GM19035 (cell line): ENCODE data around the gene RASA3.

ENCODE experiments used
- ATAC-seq: cut with Tn5 transposase; IDR thresholded peaks from one replicate; pipeline ENCODE4 v1.9.1; 2021; ENCODE audit not compliant: unreplicated experiment

The RASA3 gene

DNA sequence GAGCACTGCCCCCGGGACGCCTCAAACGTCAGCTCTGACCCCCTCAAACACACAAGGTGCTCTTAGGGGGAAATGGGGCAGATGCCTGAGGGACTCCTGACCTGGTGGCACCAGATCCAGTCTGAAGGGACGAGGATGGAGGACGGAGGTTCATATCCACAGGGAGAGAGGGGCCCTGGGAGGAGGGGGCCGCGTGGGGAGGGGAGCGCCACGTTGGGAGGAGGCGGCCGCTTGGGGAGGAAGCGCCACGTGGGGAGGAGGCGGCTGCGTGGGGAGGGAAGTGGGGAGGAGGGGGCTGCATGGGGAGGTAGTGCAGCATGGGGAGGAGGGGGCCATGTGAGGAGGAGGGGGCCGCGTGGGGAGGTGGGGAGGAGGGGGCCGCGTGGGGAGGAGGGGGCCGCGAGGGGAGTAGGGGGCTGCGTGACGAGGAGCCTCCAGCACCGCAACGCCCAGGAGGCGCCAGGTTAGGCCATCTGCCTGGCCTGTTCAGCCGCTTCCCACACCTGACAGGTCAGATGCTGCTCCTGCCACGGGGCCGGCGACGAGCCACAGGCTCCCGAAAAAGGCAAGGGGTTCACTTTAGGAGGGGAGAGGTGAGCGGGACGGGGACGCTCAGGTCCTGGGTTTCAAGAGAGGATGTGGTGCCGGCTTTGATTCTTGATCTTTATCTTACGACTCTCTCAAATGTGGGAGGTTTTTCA is 121.9 kb downstream of the RASA3 start:
- ATAC-seq: no peak

DNA sequence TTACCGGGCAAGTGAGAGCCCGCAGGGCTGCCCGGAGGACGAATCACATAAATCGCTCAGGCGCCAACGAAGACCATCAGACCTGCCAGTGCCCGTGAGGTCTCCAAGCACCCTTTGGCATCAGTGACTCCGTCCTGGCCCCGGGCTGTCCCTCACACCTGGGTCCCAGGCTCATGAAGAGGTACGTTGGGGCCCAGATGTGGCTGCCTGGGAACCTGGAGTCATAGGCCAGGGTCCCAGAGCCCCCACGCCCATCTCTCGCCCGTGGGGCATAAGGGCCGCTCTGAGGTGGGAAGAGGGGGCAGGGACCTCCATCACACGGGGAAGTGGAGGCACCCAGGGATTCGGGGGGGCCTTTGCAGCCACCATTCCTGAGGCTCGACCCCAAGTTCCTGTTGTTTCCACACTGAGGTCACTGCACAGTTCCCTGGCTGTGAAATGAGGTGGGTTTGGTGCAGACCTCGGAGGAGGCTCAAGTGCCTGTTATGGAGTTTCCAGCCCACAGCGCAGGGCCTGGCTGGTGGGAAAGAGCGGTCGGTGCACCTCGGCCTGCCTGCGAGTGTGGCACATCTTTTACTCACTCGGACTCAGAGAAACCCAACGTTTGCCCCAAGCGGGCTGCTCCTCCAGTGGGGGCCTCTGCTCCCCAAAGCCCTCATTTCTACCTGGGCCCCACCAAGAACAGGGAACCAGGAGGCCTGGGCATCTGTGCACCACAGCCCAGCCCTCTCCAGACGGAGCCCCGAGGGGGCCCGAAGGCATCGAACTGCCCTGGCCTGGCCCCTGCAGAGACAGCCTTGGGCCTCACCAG is 122.6 kb downstream of the RASA3 start:
- no peak for ATAC-seq

DNA sequence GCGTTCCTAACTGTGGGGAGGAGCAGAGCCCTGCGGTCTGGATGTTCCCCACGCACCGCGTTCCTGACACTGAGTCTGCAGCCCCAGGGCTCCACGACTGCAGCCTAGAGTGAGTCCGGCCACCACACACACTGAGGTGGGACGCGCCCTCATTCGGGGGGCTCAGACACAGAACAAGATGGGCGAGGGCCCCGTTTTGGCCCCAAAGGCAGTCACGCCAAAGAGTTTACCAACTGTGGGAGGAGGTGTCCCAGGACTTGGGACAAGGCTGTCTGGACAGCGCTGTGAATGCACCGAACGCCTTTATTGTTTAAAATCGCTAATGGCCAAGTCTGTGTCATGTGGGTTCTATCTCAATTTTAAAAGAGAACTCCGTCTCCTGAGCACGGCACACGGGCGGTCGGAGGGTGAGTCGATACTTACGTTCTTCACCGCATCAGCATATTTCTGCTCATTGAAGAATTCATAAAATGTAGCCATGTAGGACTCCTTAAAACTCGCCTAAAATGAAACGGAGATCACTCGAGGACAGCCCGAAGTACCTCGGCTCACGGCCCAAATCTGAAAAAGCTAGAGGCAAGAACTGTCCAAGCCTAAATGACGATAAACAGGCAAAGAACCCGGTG is 123.3 kb downstream of the RASA3 start:
- ATAC-seq: no peak

DNA sequence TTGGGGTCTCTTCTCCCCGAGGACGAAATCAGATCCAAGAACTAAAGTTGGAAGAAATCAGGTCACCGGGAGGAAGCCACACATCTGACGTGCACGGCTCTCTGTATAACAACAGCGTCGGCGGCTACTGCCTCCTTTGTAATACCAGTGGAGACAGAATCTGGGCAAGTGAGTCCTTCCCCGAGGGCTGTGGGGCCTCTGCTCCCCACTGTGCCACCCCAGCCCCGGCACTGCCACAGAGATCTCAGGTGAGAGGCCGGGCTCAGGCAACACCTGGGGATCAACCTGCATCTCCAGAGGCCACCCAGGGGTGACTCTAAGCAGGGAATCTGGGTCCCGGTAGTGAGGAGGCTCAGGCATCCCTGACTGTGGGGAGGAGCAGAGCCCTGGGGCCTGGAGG is 124.9 kb downstream of the RASA3 start:
- ATAC-seq: no peak

DNA sequence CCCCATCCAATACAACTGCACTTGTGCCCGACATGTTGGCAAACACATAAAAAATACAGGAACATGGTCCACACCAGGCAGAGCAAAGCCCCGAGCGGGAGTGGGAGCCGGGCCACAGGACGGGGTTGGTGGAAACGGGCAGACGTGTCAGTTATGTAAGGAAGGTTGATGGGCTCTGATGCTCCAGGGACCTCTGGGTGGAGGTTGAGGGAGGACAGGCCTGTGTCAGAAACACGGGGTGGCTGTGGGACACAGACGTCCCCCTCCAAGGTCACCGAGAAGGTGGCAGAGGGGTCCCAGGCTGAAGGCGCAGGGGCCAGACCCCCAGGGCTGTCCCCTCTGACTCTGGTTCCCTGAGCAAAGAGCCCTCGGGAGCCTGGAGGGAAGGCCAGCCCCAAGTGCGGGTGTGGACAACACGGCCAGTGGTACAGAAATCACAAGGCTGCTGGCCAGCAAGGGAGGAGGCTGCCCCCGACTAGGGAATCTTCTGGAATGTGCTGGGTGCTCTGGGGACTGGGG is 127.2 kb downstream of the RASA3 start:
- ATAC-seq: no peak

DNA sequence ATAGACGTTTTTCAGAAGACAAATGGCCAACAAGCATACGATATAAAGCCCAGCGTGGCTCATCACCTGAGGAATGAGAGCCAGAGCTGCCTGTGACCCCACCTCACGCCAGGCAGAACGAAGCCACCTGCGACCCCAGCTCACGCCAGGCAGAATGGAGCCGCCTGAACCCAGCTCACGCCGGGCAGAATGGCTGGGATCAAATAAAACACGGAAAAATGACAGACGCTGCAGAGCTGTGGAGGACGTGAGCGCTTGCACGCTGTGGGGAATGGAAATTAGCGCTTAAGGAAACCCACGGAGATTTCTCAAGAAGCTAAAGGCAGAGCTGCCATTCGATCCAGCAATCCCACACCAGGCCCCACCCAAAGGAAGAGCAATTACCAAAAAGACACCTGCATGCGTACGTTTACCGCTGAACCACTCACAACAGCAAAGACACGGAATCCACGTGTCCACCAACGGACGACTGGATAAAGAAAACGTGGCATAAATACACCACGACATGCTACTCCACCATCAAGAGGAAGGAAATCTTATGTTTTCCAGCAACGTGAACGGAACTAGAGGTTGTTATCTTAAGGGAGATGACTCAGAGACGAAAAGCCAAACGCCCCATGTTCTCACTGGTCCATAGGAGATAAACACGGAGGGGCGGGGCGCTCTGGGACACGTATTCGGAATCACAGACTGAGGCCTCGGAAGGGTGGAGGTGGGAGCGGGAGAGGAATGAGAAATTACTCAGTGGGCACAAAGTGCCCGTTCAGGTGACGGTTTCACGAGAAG is 127.8 kb downstream of the RASA3 start:
- no peak for ATAC-seq

DNA sequence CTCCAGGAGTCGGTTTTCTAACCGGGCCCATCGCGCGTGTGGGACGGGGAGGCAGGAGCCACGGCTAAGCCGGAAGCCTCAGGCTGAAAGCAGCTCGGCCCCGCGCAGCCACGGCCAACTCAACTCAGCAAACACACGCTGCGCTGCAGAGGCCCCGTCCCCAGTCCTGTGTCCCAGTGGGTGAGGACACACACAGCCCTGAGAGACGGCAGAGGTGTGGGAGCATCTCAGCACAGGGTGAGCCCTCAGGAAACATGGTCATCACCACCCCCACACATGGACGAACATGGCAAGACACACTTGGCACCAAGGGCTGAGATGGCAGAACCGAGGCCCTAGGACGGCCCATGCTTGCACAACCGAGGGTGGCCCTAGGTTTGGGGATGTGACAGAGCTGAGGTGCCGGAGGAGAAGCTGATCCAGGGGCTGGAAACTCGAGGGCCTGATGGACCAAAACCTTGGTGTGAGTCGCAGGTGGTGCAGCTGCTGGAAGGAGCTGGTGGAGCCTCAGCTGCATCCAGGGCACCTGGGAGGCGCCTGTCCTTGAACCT is 129.6 kb downstream of the RASA3 start:
- ATAC-seq: no peak

DNA sequence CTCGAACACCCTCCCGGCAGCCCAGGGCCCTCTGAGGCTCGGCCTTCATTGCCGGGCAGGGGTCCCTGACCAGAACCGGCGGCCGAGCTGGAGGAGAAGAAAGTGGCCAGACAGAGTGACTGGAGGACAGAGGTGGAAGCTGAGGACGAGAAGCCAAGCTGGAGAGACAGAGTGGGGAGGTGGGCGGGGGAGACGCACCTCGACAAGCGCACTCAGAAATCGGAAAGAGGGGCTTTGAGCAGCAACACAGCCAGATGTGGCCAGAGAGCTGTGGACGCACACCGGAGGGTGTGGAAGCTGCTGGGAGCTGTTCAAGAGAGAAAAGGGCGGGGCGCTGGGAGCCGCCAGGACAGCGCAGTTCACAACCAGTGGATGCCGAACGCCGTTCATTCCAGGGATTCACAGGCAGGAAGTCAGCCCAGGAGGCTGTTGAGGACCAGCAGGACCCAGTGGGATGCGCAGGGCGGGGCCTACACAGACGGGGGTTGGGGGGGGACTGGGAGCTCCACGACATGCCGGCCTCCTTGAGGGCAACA is 130.3 kb downstream of the RASA3 start:
- no peak for ATAC-seq

DNA sequence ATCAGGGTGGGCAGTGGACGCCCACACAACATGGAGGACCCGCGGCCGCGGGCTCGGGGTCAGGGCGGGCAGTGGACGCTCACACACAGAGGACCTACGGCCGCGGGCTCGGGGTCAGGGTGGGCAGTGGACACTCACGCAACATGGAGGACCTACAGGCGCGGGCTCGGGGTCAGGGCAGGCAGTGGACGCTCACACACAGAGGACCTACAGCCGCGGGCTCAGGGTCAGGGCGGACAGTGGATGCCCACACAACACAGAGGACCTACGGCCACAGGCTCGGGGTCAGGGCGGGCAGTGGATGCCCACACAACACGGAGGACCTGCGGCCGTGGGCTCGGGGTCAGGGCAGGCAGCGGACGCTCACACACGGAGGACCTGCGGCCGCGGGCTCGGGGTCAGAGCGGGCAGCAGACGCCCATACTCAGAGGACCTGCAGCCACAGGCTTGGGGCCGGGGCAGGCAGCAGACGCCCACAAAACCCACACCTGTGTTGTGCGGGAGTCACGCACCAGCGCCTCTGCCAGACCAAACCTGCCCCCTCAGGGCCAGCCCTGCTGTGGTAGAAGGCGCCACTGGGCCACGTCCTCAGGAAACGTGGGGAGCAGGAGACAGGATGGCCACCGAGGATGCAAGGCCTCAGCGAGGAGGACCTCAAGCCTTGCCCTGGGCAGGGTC is 131.0 kb downstream of the RASA3 start:
- ATAC-seq: no peak

DNA sequence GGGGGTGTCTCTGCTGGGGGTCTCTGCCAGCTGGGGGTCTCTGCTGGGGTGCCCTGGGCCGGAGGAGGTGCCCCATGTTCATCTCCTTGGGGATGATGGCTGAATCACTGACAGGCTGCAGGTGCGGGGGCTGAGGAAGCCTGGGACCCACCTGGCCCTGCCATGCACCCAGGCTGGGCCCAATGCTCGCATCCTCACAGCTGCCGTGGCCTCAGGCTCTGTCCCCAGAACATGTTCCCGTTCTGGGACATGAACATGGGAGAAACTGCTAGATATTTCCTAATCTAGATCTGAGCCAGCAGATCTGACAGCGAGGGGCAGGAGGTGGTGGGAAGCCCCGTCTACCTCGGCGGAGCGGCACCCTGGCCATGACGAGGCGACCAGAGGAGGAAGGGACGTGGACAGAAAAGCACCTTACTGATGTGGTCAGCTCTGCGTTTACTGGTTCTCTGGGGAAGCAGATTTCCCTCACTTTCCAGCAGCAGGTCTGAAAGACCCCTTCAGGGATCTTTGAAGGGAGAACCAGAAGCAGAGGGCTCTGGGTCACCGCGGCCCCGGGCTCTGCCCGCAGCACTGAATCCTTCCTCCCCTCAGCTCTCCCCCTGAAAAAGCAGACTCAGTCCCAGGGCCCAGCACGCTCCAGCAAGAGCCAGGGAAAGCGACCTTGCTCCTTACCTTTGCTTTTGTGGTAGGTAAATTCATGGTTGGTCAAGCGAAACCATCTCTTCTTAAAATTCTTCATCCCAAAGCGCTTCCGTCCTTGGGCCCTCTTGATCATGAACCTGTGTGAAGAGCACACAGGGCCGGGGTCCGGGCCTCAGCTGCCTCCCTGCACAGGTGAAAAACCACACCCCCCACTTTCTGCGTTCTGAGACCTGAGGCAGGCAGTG is 132.0 kb downstream of the RASA3 start:
- ATAC-seq: no peak

DNA sequence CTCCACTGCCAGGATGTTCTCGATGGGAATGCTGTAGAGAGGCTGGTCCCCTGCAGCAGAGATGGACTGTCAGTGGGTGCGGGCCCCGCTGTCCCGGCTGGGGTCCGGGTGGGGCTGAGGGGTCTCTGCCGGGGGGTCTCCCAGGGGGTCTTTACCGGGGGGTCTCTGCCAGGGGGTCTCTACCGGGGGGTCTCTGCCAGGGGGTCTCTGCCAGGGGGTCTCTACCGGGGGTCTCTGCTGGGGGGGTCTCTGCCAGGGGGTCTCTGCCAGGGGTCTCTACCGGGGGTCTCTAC is 132.9 kb downstream of the RASA3 start:
- no peak for ATAC-seq

DNA sequence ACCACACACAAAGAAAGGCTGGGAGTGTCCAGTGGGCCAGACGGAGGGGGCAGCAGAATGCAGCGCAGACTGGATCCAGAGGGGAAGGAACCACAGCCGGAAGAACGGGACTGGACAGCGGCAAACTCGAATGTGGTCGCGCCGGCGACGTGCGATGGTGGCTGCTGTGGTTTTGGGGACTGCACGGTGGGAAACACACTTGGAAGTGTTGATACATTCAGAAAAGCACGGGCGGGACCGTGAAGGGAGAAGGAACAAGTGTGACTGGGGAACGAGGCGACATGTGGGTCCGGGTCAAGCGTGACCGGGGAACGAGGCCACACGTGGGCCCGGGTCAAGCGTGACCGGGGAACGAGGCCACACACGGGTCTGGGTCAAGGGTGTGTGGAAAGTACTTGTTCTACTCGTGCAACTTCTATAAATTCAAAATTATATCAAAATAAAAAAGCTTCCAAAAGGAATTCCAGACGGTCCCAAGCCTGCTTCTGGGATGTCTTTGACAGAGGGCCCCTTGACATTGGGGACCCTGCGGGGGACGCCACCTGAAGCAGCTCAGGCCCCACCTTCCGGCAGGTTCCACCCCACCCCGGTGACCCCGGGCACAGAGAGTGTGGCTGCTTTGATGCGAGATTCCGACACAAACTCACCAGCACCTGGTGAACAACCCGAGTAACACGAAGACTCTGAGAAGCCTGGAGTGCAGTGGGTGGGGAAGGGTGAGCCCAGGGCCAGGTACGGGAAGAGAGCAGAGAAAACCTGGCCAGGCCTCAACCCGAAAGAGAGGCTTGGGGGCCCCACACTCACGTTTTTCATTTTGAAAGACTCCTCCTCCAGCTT is 133.4 kb downstream of the RASA3 start:
- no peak for ATAC-seq

DNA sequence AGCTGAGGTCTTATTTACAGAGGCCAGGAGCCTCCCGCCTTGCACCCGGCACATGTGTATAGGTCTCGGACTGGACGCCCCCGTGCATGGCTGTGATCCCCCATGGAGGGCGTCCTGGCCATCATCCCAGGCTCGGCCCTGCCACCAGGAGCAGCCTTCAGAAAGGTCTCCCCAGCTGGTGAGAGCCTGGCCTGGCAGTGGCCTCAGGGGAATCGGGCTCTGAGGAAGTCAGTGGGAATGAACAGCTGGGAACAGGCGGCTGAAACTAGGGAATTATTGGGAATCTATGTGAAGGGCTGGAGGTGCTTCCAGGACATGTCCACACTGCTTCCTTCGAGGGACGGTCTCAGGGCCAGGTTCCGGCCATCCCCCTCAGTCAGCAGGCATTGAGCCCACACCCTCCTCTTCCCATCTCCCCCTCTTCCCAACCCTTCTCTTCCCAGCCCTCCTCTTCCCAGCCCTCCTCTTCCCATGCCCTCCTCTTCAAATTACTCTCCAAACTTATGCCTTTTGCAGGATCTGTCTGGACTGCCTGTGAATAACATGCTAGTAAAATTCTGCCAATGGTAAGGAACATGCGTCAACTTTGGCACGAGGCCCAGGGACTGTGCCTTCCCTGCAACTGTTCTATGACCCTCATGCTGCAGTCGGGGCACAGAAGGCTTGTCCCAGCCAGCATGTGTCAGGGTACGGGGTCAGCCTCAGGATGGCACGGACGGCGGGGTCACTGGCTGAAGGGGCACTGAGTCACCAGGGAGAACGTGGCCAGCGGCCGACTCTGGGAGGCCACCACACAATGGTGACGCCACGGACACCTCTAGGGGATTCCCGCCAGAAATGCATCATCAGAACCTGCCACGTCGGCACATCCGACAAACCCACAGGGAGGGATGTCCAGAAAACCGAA is 134.3 kb downstream of the RASA3 start:
- no peak for ATAC-seq

DNA sequence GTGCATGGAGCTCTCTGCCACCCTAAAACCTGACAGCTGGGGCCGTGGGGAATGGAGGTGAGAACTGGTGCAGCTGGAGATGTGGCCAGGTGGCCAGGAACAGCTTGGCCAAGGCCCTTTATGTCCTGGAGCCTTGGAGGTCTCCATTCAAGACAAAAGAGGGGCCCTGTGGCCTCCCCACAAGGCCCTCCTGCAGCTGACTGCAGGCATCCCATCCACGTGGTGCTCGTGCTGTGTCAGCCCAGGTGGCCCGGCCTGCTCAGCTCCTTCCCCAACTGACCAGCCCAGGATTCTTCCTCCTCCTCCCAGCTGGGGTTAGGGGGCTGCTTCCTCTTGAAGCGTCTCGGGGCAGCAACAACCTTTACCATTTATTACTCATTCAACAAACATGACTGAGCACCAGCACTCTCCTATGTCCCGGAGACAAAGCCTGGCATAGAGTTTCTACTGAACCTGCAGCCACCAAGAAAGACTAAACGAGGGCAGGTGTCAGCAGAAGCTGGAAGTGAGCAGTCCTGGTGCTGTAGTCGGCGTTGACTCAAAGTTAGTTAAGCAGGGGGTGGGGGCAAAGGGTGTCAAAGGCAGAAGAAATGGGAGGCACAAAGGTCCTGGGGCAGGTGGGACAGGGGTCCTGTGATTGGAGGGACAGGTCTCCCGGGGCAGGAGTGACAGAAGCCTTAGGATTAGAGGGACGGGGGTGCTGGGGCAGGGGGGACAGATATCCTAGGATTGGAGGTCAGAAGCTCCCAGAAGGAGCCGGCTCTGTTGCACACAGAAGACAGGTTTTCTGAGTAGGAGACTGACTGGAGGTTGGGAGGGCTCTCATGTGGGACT is 135.3 kb downstream of the RASA3 start:
- no peak for ATAC-seq

DNA sequence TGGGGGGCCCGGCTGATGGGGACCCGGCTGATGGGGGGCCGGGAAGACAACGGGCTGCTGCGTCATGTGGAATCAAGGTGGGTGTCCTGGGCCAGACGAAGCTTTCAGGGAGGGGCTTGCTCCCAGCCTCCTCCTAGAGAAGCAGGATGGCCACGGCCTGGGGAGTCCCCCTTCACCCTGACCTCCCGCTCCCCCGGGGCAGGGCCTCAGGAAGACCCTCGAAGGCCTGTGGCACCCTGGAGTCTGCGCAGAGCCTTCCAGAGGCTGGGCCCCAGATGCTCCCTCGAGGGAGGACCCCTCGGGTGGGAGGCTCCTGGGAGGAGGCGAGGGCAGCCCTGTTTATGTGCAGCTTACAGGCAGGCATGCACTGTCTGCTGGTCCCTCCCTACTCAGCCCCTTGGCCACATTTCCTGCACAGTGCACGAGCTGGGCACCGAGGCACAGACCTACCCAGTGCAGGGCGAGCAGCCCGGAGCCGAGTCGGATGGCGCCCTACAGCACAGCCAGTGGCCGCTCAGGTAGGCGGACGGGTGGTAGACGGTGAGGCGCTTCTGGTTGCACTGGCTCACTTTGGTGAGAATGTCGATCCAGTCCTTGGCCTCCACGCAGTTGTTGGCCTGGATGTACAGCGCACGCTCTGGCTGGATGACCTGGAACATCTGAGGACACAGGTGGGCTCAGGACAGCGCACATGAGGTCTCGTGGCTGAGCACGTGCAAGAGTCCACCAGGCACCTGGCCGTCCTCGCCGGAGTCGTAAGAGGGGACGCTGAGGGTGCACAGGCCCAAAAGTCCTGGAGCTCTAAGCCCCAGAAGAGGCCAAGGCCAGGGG is 136.1 kb downstream of the RASA3 start:
- no peak for ATAC-seq
